C4-2B (cell line): ENCODE measurements around the gene PAK4.

Experiments
- CTCF ChIP-seq: fragments of 450-650 bp; conservative IDR thresholded peaks from 2 replicates; pipeline ENCODE4 v1.5.1; 2017; ENCODE audit warnings: mild to moderate bottlenecking
- ZFX ChIP-seq: fragments of 450-650 bp; IDR thresholded peaks from 2 replicates; pipeline ENCODE4 v1.6.1; 2017

GRCh38 chr19:39223703-39224279, 98.2 kb downstream of the PAK4 start:
- no peak for TF ChIP-seq CTCF
- TF ChIP-seq ZFX: no peak
